ENCODE measurements around the gene RASSF8. TPM values are rescaled to one million over a fixed set of nuclear protein-coding genes. Genes with fewer than 3 reads are reported as not detected.

Gene RASSF8
- total and polyA plus RNA-seq, 8 donors, result 3.7 to 66.8 (median 10.5) TPM

DNA sequence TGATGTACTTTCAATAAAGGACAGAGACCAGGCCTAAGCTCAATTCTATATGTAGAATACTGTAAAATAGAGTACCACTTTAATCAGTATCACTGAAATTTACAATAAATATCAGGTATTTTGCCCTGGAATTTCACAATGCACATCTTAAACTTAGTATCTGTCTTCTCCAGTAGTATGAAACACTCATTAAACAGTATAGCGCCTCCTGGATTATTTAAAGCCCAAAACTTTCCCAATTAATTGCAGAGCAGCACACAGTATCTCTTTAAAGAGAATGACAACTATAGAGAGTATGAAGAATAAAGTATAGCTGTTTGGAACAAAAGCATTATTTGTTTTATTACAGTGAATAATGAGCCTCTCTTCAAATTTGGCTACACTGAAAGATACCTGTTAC, 86.1 kb downstream of the RASSF8 start:
- intact Hi-C loops (cut with DNase I; ENCODE audit: low total_unique reads), result no loop called here
- H3K4me1 ChIP-seq, result peaks cover 0 to 52% (median 19%) of the 10 kb centered on the region in 4 donors
- H3K36me3 ChIP-seq, result no peaks in the 10 kb centered on the region
- WGBS, 5 donors, result 94 to 100% (median 99%) methylated on average over 1 of the region's 1 CpG
- DNase-seq, result no peak
- no peaks in the 10 kb centered on the region for H3K9me3 ChIP-seq
- H3K27me3 ChIP-seq, result no peaks in the 10 kb centered on the region
- H3K27ac ChIP-seq, result no peak overlapping the region
- TF ChIP-seq, protein P1, sequence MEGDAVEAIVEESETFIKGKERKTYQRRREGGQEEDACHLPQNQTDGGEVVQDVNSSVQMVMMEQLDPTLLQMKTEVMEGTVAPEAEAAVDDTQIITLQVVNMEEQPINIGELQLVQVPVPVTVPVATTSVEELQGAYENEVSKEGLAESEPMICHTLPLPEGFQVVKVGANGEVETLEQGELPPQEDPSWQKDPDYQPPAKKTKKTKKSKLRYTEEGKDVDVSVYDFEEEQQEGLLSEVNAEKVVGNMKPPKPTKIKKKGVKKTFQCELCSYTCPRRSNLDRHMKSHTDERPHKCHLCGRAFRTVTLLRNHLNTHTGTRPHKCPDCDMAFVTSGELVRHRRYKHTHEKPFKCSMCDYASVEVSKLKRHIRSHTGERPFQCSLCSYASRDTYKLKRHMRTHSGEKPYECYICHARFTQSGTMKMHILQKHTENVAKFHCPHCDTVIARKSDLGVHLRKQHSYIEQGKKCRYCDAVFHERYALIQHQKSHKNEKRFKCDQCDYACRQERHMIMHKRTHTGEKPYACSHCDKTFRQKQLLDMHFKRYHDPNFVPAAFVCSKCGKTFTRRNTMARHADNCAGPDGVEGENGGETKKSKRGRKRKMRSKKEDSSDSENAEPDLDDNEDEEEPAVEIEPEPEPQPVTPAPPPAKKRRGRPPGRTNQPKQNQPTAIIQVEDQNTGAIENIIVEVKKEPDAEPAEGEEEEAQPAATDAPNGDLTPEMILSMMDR (IDR thresholded peaks at IDR 0.05), result no peak
- TF ChIP-seq EP300 (IDR thresholded peaks at IDR 0.05) (no peak), POLR2A (IDR thresholded peaks at IDR 0.05) (no peak), POLR2AphosphoS5 (IDR thresholded peaks at IDR 0.05) (no peak)
- no peak overlapping the region for H3K4me3 ChIP-seq

DNA sequence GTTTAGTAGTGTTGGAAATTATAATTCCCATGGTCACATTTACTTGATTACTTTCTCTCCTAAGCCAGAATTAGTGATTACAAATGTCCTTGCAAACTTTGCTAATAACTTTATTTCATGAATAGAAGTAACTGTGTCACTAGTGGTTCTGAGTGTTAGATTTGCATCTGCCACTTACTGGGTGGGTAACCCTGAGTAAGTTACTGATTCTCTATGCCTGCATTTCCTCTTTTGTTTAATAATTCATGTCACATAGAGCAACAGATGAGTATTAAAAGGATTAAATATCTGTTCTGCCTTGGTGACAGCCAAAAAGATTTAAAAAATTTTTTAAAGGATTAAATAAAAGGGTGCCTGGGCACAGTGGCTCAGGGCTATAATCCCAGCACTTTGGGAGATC, 87.7 kb downstream of the RASSF8 start:
- Histone ChIP-seq H3K4me3 (no peak overlapping the region), H3K4me1 (peaks cover 0 to 46% (median 16%) of the 10 kb centered on the region in 4 donors)

DNA sequence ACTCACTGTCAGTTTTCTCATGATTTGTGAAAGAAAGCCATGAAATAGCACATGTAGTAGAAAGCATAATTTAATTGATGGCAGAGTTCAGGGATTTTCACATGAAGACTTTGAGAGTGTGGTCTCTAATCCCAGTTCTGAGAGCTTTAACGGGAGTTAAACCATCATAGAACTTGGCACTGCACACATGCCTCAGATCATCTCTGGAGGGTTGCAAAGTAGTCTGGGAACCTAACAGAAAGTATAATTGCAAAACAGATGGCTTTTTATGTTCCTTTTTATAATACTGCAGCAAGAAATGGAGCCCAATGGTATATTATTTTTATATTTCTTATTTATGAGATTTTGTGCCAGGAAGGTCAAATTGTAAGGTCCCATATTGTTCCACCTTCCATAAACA, 88.4 kb downstream of the RASSF8 start:
- intact Hi-C loops (cut with DNase I; ENCODE audit: low total_unique reads), result no loop called here
- H3K4me3 ChIP-seq, result no peak overlapping the region
- H3K4me1 ChIP-seq, result peaks cover 0 to 45% (median 16%) of the 10 kb centered on the region in 4 donors
- no peak for DNase-seq
- no peaks in the 10 kb centered on the region for H3K36me3 ChIP-seq
- TF ChIP-seq, protein P1 (IDR thresholded peaks at IDR 0.05), result no peak
- no peaks in the 10 kb centered on the region for H3K27me3 ChIP-seq
- no peaks in the 10 kb centered on the region for H3K9me3 ChIP-seq
- 33 to 86% (median 68%) methylated on average over 1 of the region's 1 CpG for WGBS, 5 donors
- H3K27ac ChIP-seq, result no peak overlapping the region

More for the DNA sequence above, 87.7 kb downstream of the RASSF8 start:
- no peak for TF ChIP-seq POLR2AphosphoS5 (IDR thresholded peaks at IDR 0.05)
- no peak for TF ChIP-seq EP300 (IDR thresholded peaks at IDR 0.05)
- no peak for TF ChIP-seq POLR2A (IDR thresholded peaks at IDR 0.05)
- TF ChIP-seq, protein P1 (IDR thresholded peaks at IDR 0.05), result no peak
- Histone ChIP-seq H3K9me3 (no peaks in the 10 kb centered on the region), H3K36me3 (no peaks in the 10 kb centered on the region), H3K27me3 (no peaks in the 10 kb centered on the region), H3K27ac (no peak overlapping the region)
- DNase-seq, result no peak
- intact Hi-C loops (cut with DNase I; ENCODE audit: low total_unique reads), result no loop called here

DNA sequence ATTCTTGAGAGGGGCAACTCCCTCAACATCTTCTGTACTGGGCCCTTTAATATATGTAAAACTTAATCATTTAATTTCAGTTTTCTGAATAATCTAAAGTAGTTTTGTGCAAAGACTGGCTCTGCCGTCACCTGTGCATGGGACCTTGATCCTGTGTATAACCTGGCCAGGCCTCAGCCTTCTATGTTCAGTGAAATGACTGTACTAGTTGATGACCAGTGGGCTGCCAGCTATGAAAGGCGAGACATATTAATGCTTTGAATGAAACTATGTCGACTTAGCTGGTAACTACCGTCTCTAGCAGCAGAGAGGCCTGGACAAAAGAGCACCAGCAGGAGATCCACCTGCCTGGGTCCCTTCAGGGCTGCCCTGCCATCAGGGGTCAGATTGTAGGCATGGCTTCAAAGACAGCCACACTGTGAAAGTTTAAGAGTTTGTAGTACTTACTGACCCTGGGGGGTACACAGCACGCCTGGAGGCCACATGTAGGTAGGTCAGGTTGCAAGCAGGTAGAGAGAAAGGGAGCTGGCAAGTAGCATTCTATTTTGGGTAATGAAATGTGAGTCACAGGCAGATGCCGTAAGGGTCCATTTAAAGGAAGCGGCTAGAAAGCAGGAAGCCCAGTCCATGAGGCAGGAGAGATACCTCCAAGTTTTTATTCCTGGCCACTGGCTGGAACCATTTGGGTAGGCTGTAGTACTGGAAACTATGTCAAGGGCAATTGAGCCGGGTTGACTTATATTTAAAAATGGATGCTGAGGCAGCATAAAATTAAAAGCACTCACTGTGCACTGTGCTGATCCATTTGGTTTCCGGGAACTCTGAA, 89.1 kb downstream of the RASSF8 start:
- peaks cover 0 to 41% (median 13%) of the 10 kb centered on the region in 4 donors for H3K4me1 ChIP-seq
- H3K27ac ChIP-seq, result no peak overlapping the region
- H3K27me3 ChIP-seq, result no peaks in the 10 kb centered on the region
- H3K36me3 ChIP-seq, result no peaks in the 10 kb centered on the region
- DNase-seq, result no peak
- intact Hi-C loops (cut with DNase I; ENCODE audit: low total_unique reads), result no loop called here
- TF ChIP-seq, protein P1 (IDR thresholded peaks at IDR 0.05), result no peak
- TF ChIP-seq EP300 (IDR thresholded peaks at IDR 0.05) (no peak), POLR2AphosphoS5 (IDR thresholded peaks at IDR 0.05) (no peak), POLR2A (IDR thresholded peaks at IDR 0.05) (no peak)
- no peaks in the 10 kb centered on the region for H3K9me3 ChIP-seq
- WGBS, 5 donors, result 86 to 96% (median 93%) methylated on average over 9 of the region's 9 CpGs
- H3K4me3 ChIP-seq, result no peak overlapping the region
